ENCODE data around the gene NDC80.

The NDC80 gene

DNA sequence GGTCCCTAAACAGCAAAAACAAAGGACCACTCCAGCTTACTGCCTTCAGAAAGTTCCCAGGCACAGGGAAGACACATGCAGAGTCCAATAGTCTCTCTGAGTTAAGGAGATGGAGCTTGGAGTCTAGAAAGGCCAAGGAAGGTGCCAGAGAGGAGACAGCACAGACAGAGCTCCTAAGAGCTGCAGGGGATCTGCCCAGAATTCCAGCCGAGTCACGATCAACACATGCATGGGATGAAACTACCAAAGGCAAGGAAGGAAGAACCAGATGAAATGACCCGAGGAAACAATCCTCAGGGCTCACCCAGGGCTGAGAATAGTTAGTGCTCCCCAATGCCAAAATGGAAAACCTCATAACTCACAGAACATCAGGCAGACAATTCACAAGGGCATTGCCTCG lies 15.5 kb upstream of the NDC80 start:
- no peak overlapping the region for H3K27ac ChIP-seq

DNA sequence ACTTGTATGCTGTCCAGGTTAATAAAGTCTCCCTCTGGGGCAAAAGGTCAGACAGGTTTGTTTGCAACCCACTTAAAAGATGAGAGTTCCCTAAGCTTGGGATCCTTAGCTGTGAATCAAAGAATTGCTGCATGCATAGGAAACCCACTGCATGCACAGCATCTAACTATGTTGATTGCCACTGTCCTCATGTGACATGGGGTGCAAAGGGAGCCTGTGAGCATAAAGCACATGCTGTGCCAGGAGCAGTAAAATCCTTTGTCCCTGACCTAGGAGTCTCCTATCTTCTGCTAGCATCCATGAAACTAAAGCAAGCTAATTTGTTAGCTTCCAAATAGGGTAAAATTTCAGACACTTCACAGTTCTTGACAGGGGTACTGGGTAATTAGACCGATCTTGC lies 13.8 kb upstream of the NDC80 start:
- H3K27ac ChIP-seq = no peak overlapping the region
- no peak for TF ChIP-seq ZFX (IDR thresholded peaks at IDR 0.05)
- TF ChIP-seq, protein P1, sequence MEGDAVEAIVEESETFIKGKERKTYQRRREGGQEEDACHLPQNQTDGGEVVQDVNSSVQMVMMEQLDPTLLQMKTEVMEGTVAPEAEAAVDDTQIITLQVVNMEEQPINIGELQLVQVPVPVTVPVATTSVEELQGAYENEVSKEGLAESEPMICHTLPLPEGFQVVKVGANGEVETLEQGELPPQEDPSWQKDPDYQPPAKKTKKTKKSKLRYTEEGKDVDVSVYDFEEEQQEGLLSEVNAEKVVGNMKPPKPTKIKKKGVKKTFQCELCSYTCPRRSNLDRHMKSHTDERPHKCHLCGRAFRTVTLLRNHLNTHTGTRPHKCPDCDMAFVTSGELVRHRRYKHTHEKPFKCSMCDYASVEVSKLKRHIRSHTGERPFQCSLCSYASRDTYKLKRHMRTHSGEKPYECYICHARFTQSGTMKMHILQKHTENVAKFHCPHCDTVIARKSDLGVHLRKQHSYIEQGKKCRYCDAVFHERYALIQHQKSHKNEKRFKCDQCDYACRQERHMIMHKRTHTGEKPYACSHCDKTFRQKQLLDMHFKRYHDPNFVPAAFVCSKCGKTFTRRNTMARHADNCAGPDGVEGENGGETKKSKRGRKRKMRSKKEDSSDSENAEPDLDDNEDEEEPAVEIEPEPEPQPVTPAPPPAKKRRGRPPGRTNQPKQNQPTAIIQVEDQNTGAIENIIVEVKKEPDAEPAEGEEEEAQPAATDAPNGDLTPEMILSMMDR (conservative IDR thresholded peaks at IDR 0.05) = no peak

More for the DNA sequence above, 15.5 kb upstream of the NDC80 start:
- TF ChIP-seq ZFX (IDR thresholded peaks at IDR 0.05) = no peak

DNA sequence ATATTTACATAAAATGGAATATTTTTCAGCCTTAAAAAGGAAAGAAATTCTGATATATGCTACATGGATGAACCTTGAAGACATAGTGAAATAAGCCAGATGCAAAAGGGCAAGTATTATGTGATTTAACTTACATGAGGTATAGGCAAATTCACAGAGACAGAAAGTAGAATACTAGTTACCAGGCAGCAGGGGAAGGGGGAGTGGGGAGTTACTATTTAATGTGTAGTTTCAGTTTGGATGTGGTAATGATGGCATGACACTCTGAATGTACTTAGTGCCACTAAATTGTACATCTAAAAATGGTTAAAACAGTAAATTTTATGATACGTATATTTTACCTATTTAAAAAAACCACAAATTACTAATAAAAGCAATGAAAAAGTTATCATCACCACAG lies 12.1 kb upstream of the NDC80 start:
- TF ChIP-seq, protein P1 (conservative IDR thresholded peaks at IDR 0.05) = no peak
- TF ChIP-seq ZFX (IDR thresholded peaks at IDR 0.05) = no peak
- H3K27ac ChIP-seq = no peak overlapping the region

DNA sequence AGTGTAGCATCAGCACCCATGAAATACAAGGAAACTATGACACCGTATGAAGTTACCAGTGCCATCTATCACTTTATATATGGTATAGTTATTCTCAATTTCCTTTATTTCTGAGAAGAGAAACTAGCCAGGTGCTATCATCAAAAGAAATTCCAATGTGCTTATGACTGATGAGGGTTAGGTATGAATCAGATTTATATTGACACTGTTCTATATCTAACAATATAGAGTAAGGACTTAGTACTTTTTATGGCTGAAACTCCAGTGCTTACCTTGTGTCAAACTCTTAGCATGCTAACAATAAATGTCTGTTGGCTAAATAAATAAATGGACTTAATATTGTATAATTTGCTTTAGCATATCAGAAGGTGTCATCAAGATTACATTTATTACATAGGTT lies 7.0 kb upstream of the NDC80 start:
- TF ChIP-seq, protein P1 (conservative IDR thresholded peaks at IDR 0.05) = no peak
- TF ChIP-seq ZFX (IDR thresholded peaks at IDR 0.05) = no peak

DNA sequence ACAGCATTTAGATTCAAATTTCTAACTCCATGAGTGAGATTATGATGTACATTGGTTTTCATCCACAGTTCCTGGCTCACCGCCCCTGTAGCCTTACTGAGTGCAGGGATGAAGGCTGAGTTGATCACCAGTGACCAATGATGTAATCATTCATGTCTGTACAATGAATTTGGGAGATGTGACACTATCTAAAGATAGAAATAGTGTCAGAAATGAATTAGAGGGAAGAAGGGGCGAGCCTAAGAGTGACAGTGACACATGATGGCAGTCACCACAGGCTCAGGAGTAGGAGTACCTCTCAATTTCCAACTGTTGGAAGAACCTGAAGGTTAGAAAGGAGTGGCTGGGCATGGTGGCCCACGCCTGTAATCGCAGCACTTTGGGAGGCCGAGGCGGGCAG lies 3.2 kb upstream of the NDC80 start:
- no peak overlapping the region for H3K27ac ChIP-seq
- TF ChIP-seq, protein P1 (conservative IDR thresholded peaks at IDR 0.05) = no peak
- TF ChIP-seq ZFX (IDR thresholded peaks at IDR 0.05) = no peak

More for the DNA sequence above, 7.0 kb upstream of the NDC80 start:
- no peak overlapping the region for H3K27ac ChIP-seq

DNA sequence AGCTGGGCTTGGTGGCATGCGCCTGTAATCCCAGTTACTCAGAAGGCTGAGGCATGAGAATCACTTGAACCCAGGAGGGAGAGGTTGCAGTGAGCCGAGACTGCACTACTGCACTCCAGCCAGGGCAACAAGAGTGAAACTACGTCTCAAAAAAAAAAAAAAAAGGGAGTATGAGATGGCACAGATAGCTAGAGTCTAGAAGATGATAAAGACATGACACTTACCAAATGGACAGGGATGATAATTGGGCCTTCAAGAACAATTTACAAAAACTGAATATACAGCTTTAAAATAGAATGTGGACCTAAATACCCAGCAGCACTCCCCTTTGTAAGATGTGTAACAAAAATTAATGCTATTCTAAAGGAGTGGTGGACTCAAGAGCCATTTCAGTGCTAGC lies 2.8 kb upstream of the NDC80 start:
- H3K27ac ChIP-seq = no peak overlapping the region
- TF ChIP-seq, protein P1 (conservative IDR thresholded peaks at IDR 0.05) = no peak
- no peak for TF ChIP-seq ZFX (IDR thresholded peaks at IDR 0.05)

DNA sequence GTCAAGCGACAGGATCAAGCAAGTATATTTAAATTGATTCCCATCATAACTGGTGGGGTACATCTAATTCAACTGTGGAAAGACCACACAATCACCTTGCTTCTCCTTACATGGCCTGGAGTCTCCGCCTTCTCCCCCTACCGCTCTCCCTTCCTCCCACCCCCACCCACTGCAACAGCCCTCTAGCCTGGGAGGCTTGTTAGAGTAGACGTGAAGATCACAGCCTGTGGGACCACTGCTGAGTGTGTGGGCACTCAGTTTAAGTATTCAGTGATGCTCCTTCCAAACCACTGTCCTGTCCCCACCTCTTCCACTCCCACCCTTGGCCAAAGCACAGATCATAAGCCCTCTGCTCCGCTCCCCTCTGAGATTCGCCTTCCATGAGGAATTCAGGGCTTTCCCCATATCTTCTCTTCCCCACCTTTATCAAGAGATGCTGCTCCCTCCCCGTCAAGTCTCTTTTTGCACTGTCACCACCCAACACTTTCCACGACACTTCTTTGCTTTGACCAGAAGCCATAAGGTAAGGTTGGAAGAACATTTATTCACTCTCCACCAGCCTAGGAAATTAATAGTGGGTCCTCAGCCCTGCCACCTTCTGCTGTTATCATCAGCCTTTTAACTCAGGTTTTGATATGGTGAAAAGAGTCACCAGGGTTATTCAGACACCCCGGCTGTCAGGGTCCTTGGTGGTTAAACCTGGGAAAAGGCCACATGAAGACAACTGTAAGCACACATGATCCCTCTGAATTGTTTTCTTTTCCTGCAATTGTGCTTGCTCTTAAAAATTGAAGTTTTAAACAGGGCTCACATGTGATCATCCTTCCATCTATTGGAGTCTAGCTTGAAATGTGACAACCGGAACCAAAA lies 1.8 kb upstream of the NDC80 start:
- TF ChIP-seq, protein P1 (conservative IDR thresholded peaks at IDR 0.05) = no peak
- TF ChIP-seq ZFX (IDR thresholded peaks at IDR 0.05) = no peak
- peak overlapping the region; percentile 89; the same call in 1 of the 2 replicates for H3K27ac ChIP-seq

DNA sequence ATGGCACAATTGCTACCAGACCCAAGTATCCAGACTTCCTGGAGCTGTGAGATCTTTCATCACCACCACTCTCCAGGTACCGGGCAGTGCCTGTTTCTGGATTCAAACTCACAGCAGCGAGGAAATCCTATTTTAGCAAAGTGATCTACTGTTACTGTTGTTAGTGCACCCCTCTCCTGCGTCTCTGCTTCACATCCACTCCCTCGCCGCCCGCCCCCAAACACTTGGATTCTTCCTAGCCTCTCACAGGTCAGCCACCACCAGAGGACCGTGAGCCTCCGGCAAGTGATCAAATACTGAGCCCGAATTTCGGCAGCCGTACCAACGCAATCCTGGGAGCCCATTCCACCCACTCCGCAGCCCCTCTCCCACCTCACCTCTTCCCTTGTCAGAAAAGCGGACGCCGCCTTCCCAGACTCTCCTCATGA lies 571 bp upstream of the NDC80 start:
- peak overlapping the region; percentile 89 for H3K27ac ChIP-seq
- no peak for TF ChIP-seq ZFX (IDR thresholded peaks at IDR 0.05)
- TF ChIP-seq, protein P1 (conservative IDR thresholded peaks at IDR 0.05) = no peak
